OCI-LY1 (cell line): Measurements from ENCODE around the gene ASXL2.

Experiments
- CTCF ChIP-seq: fragments of 200-600 bp; sonication (generic), shearing (Covaris generic); IDR thresholded peaks from 2 replicates; pipeline ENCODE4 v1.5.1; 2017; ENCODE audit warnings: mild to moderate bottlenecking, antibody characterized with exemption, low read length, moderate library complexity, mixed read lengths
- EZH2 ChIP-seq: fragments of 200-600 bp; sonication (generic), shearing (Covaris generic); IDR thresholded peaks from 2 replicates; pipeline ENCODE4 v1.8.0; 2017; ENCODE audit warnings: borderline replicate concordance, mixed run types, mild to moderate bottlenecking, antibody characterized with exemption, low read length, moderate library complexity, mixed read lengths

- TF ChIP-seq CTCF = no peak
- no peak for TF ChIP-seq EZH2
These were observed 192.5 kb downstream of the ASXL2 start for GRCh38 chr2:25685741-25686140.
